ENCODE measurements around the gene ACVR1B.
A peak's percentile ranks its signal among the peaks of the same experiment; 100 is the strongest.

The ACVR1B gene

DNA sequence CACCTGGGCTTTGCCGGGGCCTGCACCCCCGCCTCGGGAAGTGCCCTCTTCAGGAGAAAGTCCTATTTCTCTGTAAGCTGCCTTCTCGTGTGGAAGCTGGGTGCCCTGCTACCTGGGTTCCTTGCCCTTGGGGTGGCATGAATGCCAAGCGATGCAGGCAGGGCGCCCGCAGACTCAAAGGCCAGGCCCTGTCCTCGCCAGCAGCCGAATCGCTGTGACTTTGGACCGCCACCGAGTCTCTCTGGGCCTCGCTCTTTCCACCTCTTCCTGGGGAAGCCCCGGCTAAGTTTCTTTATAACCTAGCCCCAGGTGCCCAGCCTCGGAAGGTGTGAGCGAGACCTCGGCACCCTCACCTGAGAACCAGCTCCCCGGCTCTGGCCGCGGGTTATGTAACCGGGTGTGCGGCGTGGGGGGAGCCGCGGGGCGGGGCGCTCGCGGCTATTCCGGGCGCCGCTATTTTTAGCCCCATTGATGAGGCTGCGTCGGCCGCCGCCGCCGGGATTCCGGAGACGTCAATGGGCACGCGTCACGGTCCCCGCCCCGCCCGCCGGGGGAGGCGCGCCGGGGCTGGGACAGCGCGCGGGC lies 85.2 kb downstream of the ACVR1B start:
- Histone ChIP-seq H3K4me3 (ENCODE audit: low read length) (0 out of 2 replicates have a peak overlapping the region, but pooled peaks have one; percentile 6), H3K4me2 (ENCODE audit: low read depth, low read length) (peak overlapping the region; percentile 65), H3K79me2 (ENCODE audit: low read length) (no peaks in the 10 kb centered on the region), H4K20me1 (ENCODE audit: insufficient read depth, low read length) (no peaks in the 10 kb centered on the region), H3F3A (ENCODE audit: insufficient read depth, low read length) (peaks cover 34% of the 10 kb centered on the region), H3K27me3 (replicated peaks; ENCODE audit: insufficient read depth, low read length) (peaks cover 13% of the 10 kb centered on the region; the same call in 1 of the 2 replicates), H3K4me1 (ENCODE audit: low read length) (peaks cover 13% of the 10 kb centered on the region), H3K9ac (ENCODE audit: low read length) (peak overlapping the region; percentile 62), H3K27ac (ENCODE audit: low read length) (peak overlapping the region; percentile 70), H3K9me2 (replicated peaks; ENCODE audit: insufficient read depth, low read length) (no peaks in the 10 kb centered on the region), H3K9me3 (replicated peaks; ENCODE audit: insufficient read depth, low read length) (no peaks in the 10 kb centered on the region), H2AFZ (ENCODE audit: low read length) (no peak overlapping the region), H3K36me3 (replicated peaks; ENCODE audit: insufficient read depth, low read length) (no peaks in the 10 kb centered on the region)
- DNase-seq: peak; percentile 89
- TF ChIP-seq, protein P1, sequence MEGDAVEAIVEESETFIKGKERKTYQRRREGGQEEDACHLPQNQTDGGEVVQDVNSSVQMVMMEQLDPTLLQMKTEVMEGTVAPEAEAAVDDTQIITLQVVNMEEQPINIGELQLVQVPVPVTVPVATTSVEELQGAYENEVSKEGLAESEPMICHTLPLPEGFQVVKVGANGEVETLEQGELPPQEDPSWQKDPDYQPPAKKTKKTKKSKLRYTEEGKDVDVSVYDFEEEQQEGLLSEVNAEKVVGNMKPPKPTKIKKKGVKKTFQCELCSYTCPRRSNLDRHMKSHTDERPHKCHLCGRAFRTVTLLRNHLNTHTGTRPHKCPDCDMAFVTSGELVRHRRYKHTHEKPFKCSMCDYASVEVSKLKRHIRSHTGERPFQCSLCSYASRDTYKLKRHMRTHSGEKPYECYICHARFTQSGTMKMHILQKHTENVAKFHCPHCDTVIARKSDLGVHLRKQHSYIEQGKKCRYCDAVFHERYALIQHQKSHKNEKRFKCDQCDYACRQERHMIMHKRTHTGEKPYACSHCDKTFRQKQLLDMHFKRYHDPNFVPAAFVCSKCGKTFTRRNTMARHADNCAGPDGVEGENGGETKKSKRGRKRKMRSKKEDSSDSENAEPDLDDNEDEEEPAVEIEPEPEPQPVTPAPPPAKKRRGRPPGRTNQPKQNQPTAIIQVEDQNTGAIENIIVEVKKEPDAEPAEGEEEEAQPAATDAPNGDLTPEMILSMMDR (IDR thresholded peaks at IDR 0.05; ENCODE audit: low read length): no peak
- TF ChIP-seq EZH2 (optimal IDR thresholded peaks at IDR 0.05; ENCODE audit: low read depth, low read length) (no peak), EZH2phosphoT487 (IDR thresholded peaks at IDR 0.05; ENCODE audit: low read length) (no peak)

GRCh38 chr12:52037248-52037861 lies 85.9 kb downstream of the ACVR1B start:
- Histone ChIP-seq H3K9me2 (replicated peaks; ENCODE audit: insufficient read depth, low read length) (no peaks in the 10 kb centered on the region), H3K4me2 (ENCODE audit: low read depth, low read length) (peak overlapping the region; percentile 99), H3K9ac (ENCODE audit: low read length) (peak overlapping the region; percentile 97), H2AFZ (ENCODE audit: low read length) (peak overlapping the region; percentile 49; the same call in 1 of the 2 replicates), H3F3A (ENCODE audit: insufficient read depth, low read length) (peaks cover 29% of the 10 kb centered on the region), H4K20me1 (ENCODE audit: insufficient read depth, low read length) (no peaks in the 10 kb centered on the region), H3K4me3 (ENCODE audit: low read length) (peak overlapping the region; percentile 73), H3K4me1 (ENCODE audit: low read length) (peaks cover 13% of the 10 kb centered on the region), H3K27me3 (replicated peaks; ENCODE audit: insufficient read depth, low read length) (peaks cover 13% of the 10 kb centered on the region; the same call in 1 of the 2 replicates), H3K79me2 (ENCODE audit: low read length) (no peaks in the 10 kb centered on the region), H3K9me3 (replicated peaks; ENCODE audit: insufficient read depth, low read length) (no peaks in the 10 kb centered on the region), H3K27ac (ENCODE audit: low read length) (peak overlapping the region; percentile 28; the same call in 1 of the 2 replicates), H3K36me3 (replicated peaks; ENCODE audit: insufficient read depth, low read length) (no peaks in the 10 kb centered on the region)
- TF ChIP-seq EZH2phosphoT487 (IDR thresholded peaks at IDR 0.05; ENCODE audit: low read length) (no peak), EZH2 (optimal IDR thresholded peaks at IDR 0.05; ENCODE audit: low read depth, low read length) (no peak)
- TF ChIP-seq, protein P1 (IDR thresholded peaks at IDR 0.05; ENCODE audit: low read length): peak; percentile 6; the same call in 1 of the 2 replicates
- DNase-seq: no peak

- Histone ChIP-seq H3K4me2 (ENCODE audit: low read depth, low read length) (no peak overlapping the region), H4K20me1 (ENCODE audit: insufficient read depth, low read length) (no peaks in the 10 kb centered on the region), H3F3A (ENCODE audit: insufficient read depth, low read length) (peaks cover 25% of the 10 kb centered on the region), H3K9me3 (replicated peaks; ENCODE audit: insufficient read depth, low read length) (no peaks in the 10 kb centered on the region), H2AFZ (ENCODE audit: low read length) (no peak overlapping the region), H3K4me1 (ENCODE audit: low read length) (peaks cover 11% of the 10 kb centered on the region), H3K9me2 (replicated peaks; ENCODE audit: insufficient read depth, low read length) (no peaks in the 10 kb centered on the region), H3K4me3 (ENCODE audit: low read length) (no peak overlapping the region), H3K9ac (ENCODE audit: low read length) (no peak overlapping the region), H3K27me3 (replicated peaks; ENCODE audit: insufficient read depth, low read length) (peaks cover 13% of the 10 kb centered on the region; the same call in 1 of the 2 replicates), H3K36me3 (replicated peaks; ENCODE audit: insufficient read depth, low read length) (no peaks in the 10 kb centered on the region), H3K27ac (ENCODE audit: low read length) (no peak overlapping the region), H3K79me2 (ENCODE audit: low read length) (no peaks in the 10 kb centered on the region)
- TF ChIP-seq, protein P1 (IDR thresholded peaks at IDR 0.05; ENCODE audit: low read length): no peak
- TF ChIP-seq EZH2 (optimal IDR thresholded peaks at IDR 0.05; ENCODE audit: low read depth, low read length): no peak
- TF ChIP-seq EZH2phosphoT487 (IDR thresholded peaks at IDR 0.05; ENCODE audit: low read length): no peak
- no peak for DNase-seq
Measured at GRCh38 chr12:52038447-52038846, 86.9 kb downstream of the ACVR1B start.

Measured in MM.1S (cell line).